Left lung (tissue), 8 donors: ENCODE results near the gene NCBP2. TPM values are rescaled to one million over a fixed set of nuclear protein-coding genes. Genes with fewer than 3 reads are reported as not detected.

Experiments used
- polyA plus RNA-seq, 6 donors: library from polyadenylated mRNA; unstranded; fragments of 120-200 nt; gene quantifications; one replicate each; pipeline ENCODE4 v1.2.1, GENCODE V29; 2013; ENCODE audit not compliant: insufficient read length in 6 of 6
- total RNA-seq, 2 donors: library from RNA; stranded (reverse); fragmentation: NEBNext Ultra II Directional; extraction: Animal tissue kit (Norgen Biotek cat#: 25700); gene quantifications; one replicate each; pipeline ENCODE4 v1.2.1, GENCODE V29; 2021
- donor health status: DM: no; HTN: yes; CAD: no.
- donor health status: DM: no; HTN: no; CAD: no.

NCBP2 gene
- total and polyA plus RNA-seq, 8 donors: 56.0 to 95.9 (median 87.0) TPM

Other genes starting within 250 kb of the NCBP2 start
- 1 to 10 TPM; 3.1 TPM for gene CEP19, start 230.3 kb downstream of the NCBP2 start, total RNA-seq
- gene CEP19, start 230.3 kb downstream of the NCBP2 start, polyA plus RNA-seq: 1 to 10 TPM; 3.0 to 4.7 (median 3.8) TPM
- gene PIGX, start 230.2 kb downstream of the NCBP2 start, total RNA-seq: 10 to 100 TPM; 21.7 to 21.9 TPM
- 10 to 100 TPM; 20.1 to 28.2 (median 22.5) TPM for gene PIGX, start 230.2 kb downstream of the NCBP2 start, polyA plus RNA-seq
- gene PAK2, start 202.7 kb downstream of the NCBP2 start, total RNA-seq: 10 to 100 TPM; 71.6 to 87.1 TPM
- gene PAK2, start 202.7 kb downstream of the NCBP2 start, polyA plus RNA-seq: 10 to 100 TPM; 62.8 to 79.7 (median 76.9) TPM
- 10 to 100 TPM; 26.9 to 29.9 TPM for gene SENP5, start 74.6 kb downstream of the NCBP2 start, total RNA-seq
- gene SENP5, start 74.6 kb downstream of the NCBP2 start, polyA plus RNA-seq: 10 to 100 TPM; 25.2 to 43.8 (median 31.0) TPM
- 1 to 10 TPM; 2.9 to 6.3 TPM for gene PIGZ, start 26.3 kb upstream of the NCBP2 start, total RNA-seq
- gene PIGZ, start 26.3 kb upstream of the NCBP2 start, polyA plus RNA-seq: 1 to 10 TPM; 1.0 to 2.5 (median 1.9) TPM
- gene MELTF, start 87.3 kb upstream of the NCBP2 start, total RNA-seq: 1 to 10 TPM; 5.2 to 8.4 TPM
- 1 to 10 TPM; 4.0 to 5.9 (median 5.6) TPM for gene MELTF, start 87.3 kb upstream of the NCBP2 start, polyA plus RNA-seq